Measurements from ENCODE around the gene SPDYE4. TPM values are rescaled to one million over a fixed set of nuclear protein-coding genes. Genes with fewer than 3 reads are reported as not detected.

Gene SPDYE4
- total RNA-seq, 4 donors from 2014 or later, result not detected

- H3K27me3 ChIP-seq, result no peaks in the 10 kb centered on the region
- no peak overlapping the region for H3K4me3 ChIP-seq (replicated peaks in 1 of 3)
- no peaks in the 10 kb centered on the region for H3K36me3 ChIP-seq
- intact Hi-C loops (cut with DNase I), result no loop called here
- DNase-seq, result no peak
- H3K27ac ChIP-seq, result no peak overlapping the region
- TF ChIP-seq, protein P1, sequence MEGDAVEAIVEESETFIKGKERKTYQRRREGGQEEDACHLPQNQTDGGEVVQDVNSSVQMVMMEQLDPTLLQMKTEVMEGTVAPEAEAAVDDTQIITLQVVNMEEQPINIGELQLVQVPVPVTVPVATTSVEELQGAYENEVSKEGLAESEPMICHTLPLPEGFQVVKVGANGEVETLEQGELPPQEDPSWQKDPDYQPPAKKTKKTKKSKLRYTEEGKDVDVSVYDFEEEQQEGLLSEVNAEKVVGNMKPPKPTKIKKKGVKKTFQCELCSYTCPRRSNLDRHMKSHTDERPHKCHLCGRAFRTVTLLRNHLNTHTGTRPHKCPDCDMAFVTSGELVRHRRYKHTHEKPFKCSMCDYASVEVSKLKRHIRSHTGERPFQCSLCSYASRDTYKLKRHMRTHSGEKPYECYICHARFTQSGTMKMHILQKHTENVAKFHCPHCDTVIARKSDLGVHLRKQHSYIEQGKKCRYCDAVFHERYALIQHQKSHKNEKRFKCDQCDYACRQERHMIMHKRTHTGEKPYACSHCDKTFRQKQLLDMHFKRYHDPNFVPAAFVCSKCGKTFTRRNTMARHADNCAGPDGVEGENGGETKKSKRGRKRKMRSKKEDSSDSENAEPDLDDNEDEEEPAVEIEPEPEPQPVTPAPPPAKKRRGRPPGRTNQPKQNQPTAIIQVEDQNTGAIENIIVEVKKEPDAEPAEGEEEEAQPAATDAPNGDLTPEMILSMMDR (IDR thresholded peaks at IDR 0.05), result no peak
- TF ChIP-seq POLR2A (IDR thresholded peaks at IDR 0.05), result no peak
- 92% methylated on average over 8 to 11 of the region's 14 CpGs for WGBS, 2 donors
- H3K4me1 ChIP-seq, result peaks cover 7 to 12% of the 10 kb centered on the region in 2 donors
- no peaks in the 10 kb centered on the region for H3K9me3 ChIP-seq
Observed at GRCh38 chr17:8797621-8798175, 39.4 kb upstream of the SPDYE4 start.

- H3K27me3 ChIP-seq, result no peaks in the 10 kb centered on the region
- no peak overlapping the region for H3K4me3 ChIP-seq (replicated peaks in 1 of 3)
- TF ChIP-seq, protein P1 (IDR thresholded peaks at IDR 0.05), result no peak
- no peak for TF ChIP-seq POLR2A (IDR thresholded peaks at IDR 0.05)
- WGBS, 2 donors, result 59 to 72% methylated on average over 7 of the region's 7 CpGs
- intact Hi-C loops (cut with DNase I), result no loop called here
- no peaks in the 10 kb centered on the region for H3K9me3 ChIP-seq
- H3K27ac ChIP-seq, result no peak overlapping the region
- H3K4me1 ChIP-seq, result peaks cover 2 to 8% of the 10 kb centered on the region in 2 donors
- no peak for DNase-seq
- no peaks in the 10 kb centered on the region for H3K36me3 ChIP-seq
Observed at GRCh38 chr17:8794636-8795035, 36.3 kb upstream of the SPDYE4 start.

DNA sequence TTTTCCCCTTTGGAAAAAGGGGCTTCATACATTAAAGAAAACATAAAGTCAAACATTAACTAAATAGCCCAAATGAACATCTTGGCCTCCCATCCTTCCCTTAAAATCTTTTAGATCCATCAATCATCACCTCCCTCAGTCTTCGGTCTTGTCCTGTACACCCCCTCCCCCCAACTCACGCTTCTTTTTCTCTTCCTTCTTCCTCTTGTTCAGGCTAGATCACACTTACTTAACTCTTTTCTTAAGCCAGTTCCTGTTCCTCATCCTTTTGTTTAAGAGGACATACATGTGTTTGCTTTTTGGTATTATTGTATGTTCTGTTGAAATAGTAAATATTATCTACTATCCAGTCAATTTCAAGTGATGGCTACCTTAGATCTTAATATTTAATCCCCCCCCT is 35.3 kb upstream of the SPDYE4 start:
- TF ChIP-seq, protein P1 (IDR thresholded peaks at IDR 0.05), result no peak
- TF ChIP-seq POLR2A (IDR thresholded peaks at IDR 0.05), result no peak
- DNase-seq, result no peak
- intact Hi-C loops (cut with DNase I), result no loop called here
- no peaks in the 10 kb centered on the region for H3K36me3 ChIP-seq
- WGBS, 2 donors, result 73 to 75% methylated on average over 2 of the region's 2 CpGs
- no peaks in the 10 kb centered on the region for H3K27me3 ChIP-seq
- H3K4me3 ChIP-seq (replicated peaks in 1 of 3), result no peak overlapping the region
- no peaks in the 10 kb centered on the region for H3K9me3 ChIP-seq
- H3K4me1 ChIP-seq, result peaks cover 0 to 3% of the 10 kb centered on the region in 2 donors
- H3K27ac ChIP-seq, result no peak overlapping the region

DNA sequence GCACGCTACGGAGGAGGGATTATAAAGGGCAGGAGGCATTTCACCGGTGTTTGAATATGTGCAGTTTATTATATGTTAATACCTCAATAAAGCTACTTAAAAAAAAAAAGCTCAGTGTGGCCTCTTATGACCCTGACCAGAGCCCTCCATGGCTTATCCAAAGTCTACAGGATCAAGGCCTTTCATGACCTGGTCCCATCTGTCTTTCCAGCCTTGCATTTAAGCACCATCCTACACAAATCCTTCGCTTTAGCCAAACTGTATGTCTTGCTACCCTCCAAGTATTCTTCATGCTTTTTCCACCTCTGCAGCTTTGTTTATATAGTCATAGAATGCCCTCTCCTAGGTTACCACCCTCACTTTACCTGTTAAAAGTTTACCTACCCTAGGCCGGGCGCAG is 34.3 kb upstream of the SPDYE4 start:
- Histone ChIP-seq H3K27me3 (no peaks in the 10 kb centered on the region), H3K9me3 (no peaks in the 10 kb centered on the region), H3K27ac (no peak overlapping the region), H3K36me3 (no peaks in the 10 kb centered on the region), H3K4me3 (replicated peaks in 1 of 3) (no peak overlapping the region), H3K4me1 (no peaks in the 10 kb centered on the region)
- 66 to 76% methylated on average over 6 of the region's 6 CpGs for WGBS, 2 donors
- DNase-seq, result no peak
- intact Hi-C loops (cut with DNase I), result no loop called here
- TF ChIP-seq, protein P1 (IDR thresholded peaks at IDR 0.05), result no peak

DNA sequence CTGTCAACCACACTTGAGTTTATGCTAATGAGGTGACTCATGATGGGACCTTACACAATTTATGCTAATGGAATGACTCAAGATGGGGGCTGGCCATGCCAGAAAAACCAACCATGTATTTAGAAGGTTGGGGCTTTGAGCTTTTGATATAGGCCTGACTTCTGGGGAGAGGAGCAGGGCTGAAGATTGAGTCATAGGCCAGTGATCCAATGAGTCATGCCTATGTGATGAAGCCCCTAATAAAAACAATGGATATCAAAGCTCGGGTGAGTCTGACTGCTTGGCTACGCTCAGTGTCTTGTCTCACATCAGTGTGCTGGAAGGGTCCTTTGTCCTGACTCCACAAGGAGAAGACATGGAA is 33.5 kb upstream of the SPDYE4 start:
- Histone ChIP-seq H3K27me3 (no peaks in the 10 kb centered on the region), H3K4me1 (no peaks in the 10 kb centered on the region), H3K27ac (no peak overlapping the region), H3K4me3 (replicated peaks in 1 of 3) (no peak overlapping the region), H3K36me3 (no peaks in the 10 kb centered on the region), H3K9me3 (no peaks in the 10 kb centered on the region)
- intact Hi-C loops (cut with DNase I), result no loop called here
- DNase-seq, result no peak
- TF ChIP-seq, protein P1 (IDR thresholded peaks at IDR 0.05), result no peak
- no peak for TF ChIP-seq POLR2A (IDR thresholded peaks at IDR 0.05)
- WGBS, 2 donors, result 88 to 89% methylated on average over 2 of the region's 2 CpGs
